GM04504 (cell line): ENCODE measurements around the gene LRRC28.

ENCODE experiments used
- DNase-seq: peaks from one replicate; pipeline ENCODE4 v3.0.0-alpha.2; 2012; ENCODE audit warnings: low read depth

LRRC28 gene

DNA sequence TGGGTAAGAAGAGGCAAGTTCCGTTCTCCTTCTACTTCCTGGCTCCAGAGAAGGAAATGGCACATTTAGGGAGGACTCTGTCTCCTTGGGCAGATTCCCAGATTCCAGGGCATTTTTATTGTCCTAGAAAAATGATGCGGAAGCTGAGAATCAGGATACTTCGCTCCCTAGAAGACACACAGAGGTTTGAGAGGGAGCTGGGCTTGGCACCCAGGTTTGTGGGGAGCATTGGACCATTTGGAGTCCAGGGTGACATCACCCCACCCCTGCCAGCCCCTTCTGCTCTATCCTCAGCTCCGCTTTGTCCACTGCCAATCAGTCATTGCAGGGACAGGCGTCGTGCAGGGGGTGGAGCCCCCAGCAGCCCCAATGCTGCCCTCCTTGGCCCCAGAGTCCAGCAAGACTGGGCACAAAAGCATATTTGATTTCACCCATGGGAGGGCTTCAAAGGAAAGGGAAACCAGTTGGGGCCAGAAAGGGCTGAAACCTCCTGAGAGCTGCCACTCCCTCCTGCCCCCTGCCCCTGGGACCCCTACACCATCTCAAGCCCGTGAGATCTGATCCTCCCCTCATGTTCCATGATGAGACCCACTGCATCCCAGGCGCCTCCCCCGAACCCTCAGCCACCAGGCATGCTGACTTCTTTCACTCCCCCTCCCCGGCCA lies 184.7 kb downstream of the LRRC28 start:
- DNase-seq, result no peak

DNA sequence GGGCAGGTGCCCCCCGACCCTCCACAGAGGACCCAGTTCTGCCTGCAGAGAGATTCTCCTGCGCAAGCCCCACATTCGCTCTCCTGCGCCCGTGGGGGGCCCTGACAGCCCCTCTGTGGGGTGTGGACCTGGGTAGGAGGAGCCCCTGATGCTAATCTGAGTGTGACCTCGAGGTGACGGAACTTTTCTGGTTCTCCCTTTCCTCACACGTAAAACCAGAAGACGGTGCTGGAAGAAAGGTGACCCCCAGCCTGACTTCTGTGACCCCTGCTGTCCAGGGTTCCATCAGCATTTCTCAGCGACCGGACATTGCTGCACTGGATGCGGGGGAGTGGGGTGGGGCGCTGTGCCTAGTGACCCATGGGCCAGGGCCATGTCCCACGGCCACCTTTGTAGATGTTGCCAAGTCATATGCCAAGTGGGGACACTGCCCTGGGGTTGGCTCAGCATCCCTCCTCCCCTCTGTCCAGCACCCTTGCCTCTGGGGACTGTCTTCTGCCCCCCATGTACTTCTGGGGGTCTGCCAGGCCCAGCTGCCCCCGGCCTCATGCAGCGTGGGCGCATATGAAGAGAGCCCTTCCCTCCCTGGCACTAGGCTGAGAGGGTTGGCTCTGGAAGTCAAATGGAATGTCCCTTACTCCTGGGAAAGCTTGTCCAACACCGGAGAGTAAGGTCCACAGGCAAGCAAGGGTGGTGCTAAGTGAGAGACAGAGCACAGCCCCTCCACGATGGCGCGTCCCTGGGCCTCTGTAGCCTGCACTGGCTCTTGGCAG lies 185.4 kb downstream of the LRRC28 start:
- DNase-seq, result no peak

DNA sequence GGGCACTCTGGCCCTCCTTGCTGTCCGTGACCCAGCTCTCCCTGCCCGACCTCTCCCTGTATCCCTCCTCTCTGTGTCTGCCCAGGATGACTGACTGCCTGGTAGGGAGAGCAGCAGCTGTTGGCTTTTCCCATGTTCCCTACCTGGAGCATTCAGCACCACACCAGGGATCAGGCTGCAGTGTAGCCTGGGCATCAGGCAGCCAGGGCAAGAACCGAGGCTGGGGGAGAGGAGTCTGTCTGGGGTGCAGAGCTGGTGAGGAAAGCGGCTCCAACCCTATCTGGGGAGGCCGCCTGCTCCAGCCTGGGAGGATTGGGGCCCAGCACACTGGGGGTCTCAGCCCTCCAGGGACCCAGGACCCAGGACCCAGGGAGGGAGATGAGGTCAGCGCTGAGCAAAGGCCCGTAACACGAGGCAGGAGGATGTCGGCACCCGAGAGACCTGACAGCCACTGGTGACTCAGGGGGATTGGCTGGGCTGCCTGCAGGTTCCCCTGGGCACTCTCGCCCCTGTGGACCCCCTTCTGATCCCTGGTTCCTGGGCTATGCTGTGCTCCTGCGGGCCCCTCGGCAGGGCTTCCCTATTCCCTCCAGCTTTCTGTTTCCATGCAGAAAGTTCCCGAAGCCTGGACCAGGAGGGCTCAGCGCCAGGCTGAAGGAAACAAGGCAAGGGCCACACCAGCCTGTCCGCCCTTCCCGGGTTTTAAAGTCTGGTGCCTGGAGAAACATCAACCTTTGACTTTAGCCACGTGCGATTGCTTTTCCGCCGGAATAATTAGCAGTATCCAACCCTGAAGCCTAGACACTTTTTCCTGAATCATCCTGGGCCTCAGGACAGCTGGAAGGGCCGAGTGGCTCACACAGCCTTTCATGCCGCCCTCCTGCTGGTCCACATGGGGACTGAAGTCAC lies 186.3 kb downstream of the LRRC28 start:
- no peak for DNase-seq

DNA sequence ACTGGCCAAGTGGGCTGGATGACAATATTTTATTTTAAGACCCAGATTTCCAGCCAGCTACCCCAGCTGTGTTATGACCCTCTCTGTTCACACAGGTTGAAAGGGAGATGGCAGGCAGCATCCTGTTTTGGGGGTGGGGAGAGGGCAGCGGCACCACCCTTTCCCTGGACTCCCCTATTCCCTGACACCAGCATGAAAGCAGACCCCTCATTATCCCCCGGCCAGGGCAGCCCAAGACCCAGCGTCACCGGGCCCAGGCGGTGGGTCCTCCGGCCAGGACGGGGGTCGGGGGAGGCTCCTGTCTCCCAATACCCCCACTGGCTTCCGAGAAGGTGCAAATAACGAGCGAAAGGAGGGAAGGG lies 186.9 kb downstream of the LRRC28 start:
- no peak for DNase-seq

DNA sequence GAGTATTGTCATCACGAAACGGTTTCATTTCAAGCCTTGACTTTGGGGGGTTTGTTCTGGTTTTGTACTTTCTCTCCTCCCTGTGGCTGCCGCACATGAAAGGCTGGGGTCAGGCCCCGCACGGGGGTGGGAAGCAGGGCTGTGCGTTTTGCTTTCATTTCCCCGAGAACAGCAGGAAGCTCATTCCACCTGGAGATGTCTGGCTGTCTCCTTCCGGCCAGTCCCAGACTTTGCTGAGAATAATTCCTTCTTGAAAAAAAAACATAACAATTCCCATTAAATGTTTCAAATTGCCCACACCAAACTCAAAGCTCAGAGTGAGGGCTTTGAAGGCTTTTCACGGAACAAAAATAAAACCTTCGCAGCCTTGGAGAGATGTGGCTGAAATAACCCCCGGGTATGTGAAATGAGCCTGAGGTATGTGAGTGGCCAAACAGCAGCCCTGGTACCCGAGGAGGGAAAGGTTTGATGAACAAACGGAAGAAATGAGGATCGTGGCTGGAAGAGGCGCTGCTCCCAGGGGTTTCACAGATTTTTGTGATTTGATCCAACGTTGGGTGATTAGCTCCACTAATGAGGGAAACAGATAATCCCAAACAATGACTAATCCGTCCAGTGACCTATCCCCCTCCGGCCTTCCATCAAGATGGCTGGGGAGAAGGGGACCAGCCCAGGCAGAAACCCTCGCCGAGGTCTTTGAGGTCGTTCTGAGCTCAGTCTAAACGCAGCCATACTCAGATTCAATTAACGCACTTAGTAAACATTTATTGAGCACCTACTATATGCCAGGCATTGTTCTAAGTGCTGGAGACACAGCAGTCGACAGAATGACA lies 187.6 kb downstream of the LRRC28 start:
- no peak for DNase-seq

DNA sequence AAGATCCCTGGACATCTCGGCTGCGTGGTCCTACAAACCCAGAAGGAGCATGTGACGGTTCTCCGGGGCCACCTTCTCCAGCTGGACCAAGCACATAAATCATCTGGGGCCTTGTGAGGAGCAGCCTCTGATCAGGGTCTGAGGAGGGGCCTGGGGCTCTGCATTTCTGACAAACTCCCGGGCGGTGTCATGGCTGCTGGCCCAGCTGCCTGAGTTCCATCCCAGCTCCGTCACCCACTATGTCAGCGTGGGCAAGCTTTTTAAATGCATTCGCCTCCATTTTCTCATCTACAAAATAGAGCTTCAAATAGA lies 188.2 kb downstream of the LRRC28 start:
- DNase-seq, result no peak

DNA sequence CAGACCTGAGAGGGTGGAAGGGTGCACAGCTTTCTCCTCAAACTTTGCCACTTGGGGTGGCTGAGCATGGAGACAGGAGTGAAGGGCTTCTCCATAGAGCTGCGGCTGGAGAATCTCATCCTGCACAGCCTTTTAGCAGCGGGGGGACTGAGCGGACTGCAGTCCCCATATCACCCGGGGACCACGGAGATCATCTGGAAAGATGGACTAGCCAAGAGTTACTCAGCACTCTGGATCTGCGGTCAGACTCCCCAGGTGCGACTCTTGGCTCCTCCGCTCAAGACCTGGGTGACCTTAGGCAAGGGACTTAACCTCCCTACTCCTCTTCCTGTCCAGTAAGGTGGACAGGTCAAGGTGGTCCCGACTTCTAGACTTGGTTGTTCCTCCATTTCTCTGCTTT lies 188.7 kb downstream of the LRRC28 start:
- DNase-seq, result no peak
